ENCODE measurements around the gene IP6K1. TPM values are rescaled to one million over a fixed set of nuclear protein-coding genes. Genes with fewer than 3 reads are reported as not detected.

IP6K1 gene
- total and polyA plus RNA-seq, 4 donors, result 16.1 to 54.9 (median 32.5) TPM

- H3K9ac ChIP-seq (ENCODE audit: insufficient read depth in 1 of 2, low read length in 2 of 2), result no peak overlapping the region
- no peak for ATAC-seq (ENCODE audit: insufficient read depth, low FRiP score)
- DNase-seq, result peak; percentile 34 to 53 (median 43)
- H3K9me3 ChIP-seq (ENCODE audit: control insufficient read depth in 4 of 4, insufficient read depth in 3 of 4, low read length in 3 of 4), result no peaks in the 10 kb centered on the region
- 23 to 40% methylated on average over 25 to 26 of the region's 26 CpGs for WGBS, 2 donors
- H3K27me3 ChIP-seq (ENCODE audit: control insufficient read depth in 3 of 3, insufficient read depth in 3 of 3, low read length in 2 of 3), result no peaks in the 10 kb centered on the region
- H3K4me1 ChIP-seq (ENCODE audit: control insufficient read depth in 5 of 5, insufficient read depth in 5 of 5, low read length in 5 of 5), result peaks cover 22 to 56% (median 37%) of the 10 kb centered on the region in 5 donors
- no peak for TF ChIP-seq CTCF (IDR thresholded peaks at IDR 0.05; ENCODE audit: control extremely low read depth, extremely low read depth)
- peaks cover 0 to 18% (median 4%) of the 10 kb centered on the region in 4 donors for H3K36me3 ChIP-seq (ENCODE audit: control insufficient read depth in 4 of 4, insufficient read depth in 4 of 4, low read length in 4 of 4)
- peak overlapping the region; percentile 69 to 92 for H3K27ac ChIP-seq (ENCODE audit: low read depth in 1 of 2, low read length in 1 of 2)
- H3K4me3 ChIP-seq, result peak overlapping the region; percentile 67
These were observed 18.0 kb upstream of the IP6K1 start for GRCh38 chr3:49804141-49805041.

- H3K4me1 ChIP-seq (ENCODE audit: control insufficient read depth in 5 of 5, insufficient read depth in 5 of 5, low read length in 5 of 5), result peaks cover 22 to 48% (median 34%) of the 10 kb centered on the region in 5 donors
- no peak overlapping the region for H3K9ac ChIP-seq (ENCODE audit: insufficient read depth in 1 of 2, low read length in 2 of 2)
- H3K9me3 ChIP-seq (ENCODE audit: control insufficient read depth in 4 of 4, insufficient read depth in 3 of 4, low read length in 3 of 4), result no peaks in the 10 kb centered on the region
- peaks cover 0 to 14% (median 0%) of the 10 kb centered on the region in 4 donors for H3K36me3 ChIP-seq (ENCODE audit: control insufficient read depth in 4 of 4, insufficient read depth in 4 of 4, low read length in 4 of 4)
- peak overlapping the region; percentile 85 to 92 for H3K27ac ChIP-seq (ENCODE audit: low read depth in 1 of 2, low read length in 1 of 2)
- no peak for TF ChIP-seq CTCF (IDR thresholded peaks at IDR 0.05; ENCODE audit: control extremely low read depth, extremely low read depth)
- no peaks in the 10 kb centered on the region for H3K27me3 ChIP-seq (ENCODE audit: control insufficient read depth in 3 of 3, insufficient read depth in 3 of 3, low read length in 2 of 3)
- peak; percentile 90 to 95 (median 93) for DNase-seq
- ATAC-seq (ENCODE audit: insufficient read depth, low FRiP score), result no peak
- WGBS, 2 donors, result 1 to 4% methylated on average over 40 to 41 of the region's 41 CpGs
- peak overlapping the region; percentile 67 for H3K4me3 ChIP-seq
These were observed 17.3 kb upstream of the IP6K1 start for GRCh38 chr3:49803465-49804140.

- Histone ChIP-seq H3K27me3 (ENCODE audit: control insufficient read depth in 3 of 3, insufficient read depth in 3 of 3, low read length in 2 of 3) (no peaks in the 10 kb centered on the region), H3K4me1 (ENCODE audit: control insufficient read depth in 5 of 5, insufficient read depth in 5 of 5, low read length in 5 of 5) (peaks cover 19 to 41% (median 29%) of the 10 kb centered on the region in 5 donors), H3K9ac (ENCODE audit: insufficient read depth in 1 of 2, low read length in 2 of 2) (peak within 1 kb of the TSS in 1 of 2 donors; percentile 56), H3K27ac (ENCODE audit: low read depth in 1 of 2, low read length in 1 of 2) (peak within 1 kb of the TSS; percentile 85 to 94), H3K36me3 (ENCODE audit: control insufficient read depth in 4 of 4, insufficient read depth in 4 of 4, low read length in 4 of 4) (peaks cover 0 to 14% (median 0%) of the 10 kb centered on the region in 4 donors), H3K9me3 (ENCODE audit: control insufficient read depth in 4 of 4, insufficient read depth in 3 of 4, low read length in 3 of 4) (no peaks in the 10 kb centered on the region), H3K4me3 (peak within 1 kb of the TSS; percentile 67)
- peak; percentile 90 for TF ChIP-seq CTCF (IDR thresholded peaks at IDR 0.05; ENCODE audit: control extremely low read depth, extremely low read depth)
- 0 to 1% methylated on average over 67 to 71 of the region's 71 CpGs for WGBS, 2 donors
- DNase-seq, result peak; percentile 90 to 93 (median 92)
- ATAC-seq (ENCODE audit: insufficient read depth, low FRiP score), result peak; percentile 90
These were observed 16.6 kb upstream of the IP6K1 start, which contains the start of gene INKA1 for GRCh38 chr3:49802719-49803464. Gene INKA1 (plus strand): TSS chr3:49803261. CDS start chr3:49803393, 132 bp downstream.
